HepG2 (cell line): ENCODE measurements around the gene MCM3AP. TPM values are rescaled to one million over a fixed set of nuclear protein-coding genes. Genes with fewer than 3 reads are reported as not detected.

Source experiments
- CC2D1A ChIP-seq: sonication (generic); formaldehyde crosslinking; IDR thresholded peaks from 2 replicates; pipeline ENCODE4 v1.8.1; 2023; ENCODE audit warnings: mild to moderate bottlenecking, missing genetic modification reagents
- FOXP1 ChIP-seq, 2 experiments: fragments of 450-650 bp in 1 of 2; IDR thresholded peaks; 2 replicates each; pipeline ENCODE4 v1.6.1; 2017 to 2018; ENCODE audit warnings: antibody characterized with exemption in 1 of 2
- HDAC2 ChIP-seq: sonication (generic); formaldehyde crosslinking; IDR thresholded peaks from 2 replicates; pipeline ENCODE4 v1.4.0; 2020; ENCODE audit warnings: missing genetic modification reagents
- HMGA1 ChIP-seq: sonication (generic); formaldehyde crosslinking; conservative IDR thresholded peaks from 2 replicates; pipeline ENCODE4 v1.4.0; 2020; ENCODE audit warnings: missing genetic modification reagents
- PLSCR1 ChIP-seq: sonication (generic); formaldehyde crosslinking; IDR thresholded peaks from 2 replicates; pipeline ENCODE4 v1.5.0; 2020; ENCODE audit warnings: missing genetic modification reagents, mild to moderate bottlenecking, borderline replicate concordance
- POLR2G ChIP-seq: fragments of 200-400 bp; formaldehyde crosslinking; IDR thresholded peaks from 2 replicates; pipeline ENCODE4 v1.6.1; 2018; ENCODE audit warnings: mild to moderate bottlenecking, low read depth, low read length, moderate library complexity
- REPIN1 ChIP-seq: sonication (generic); formaldehyde crosslinking; IDR thresholded peaks from 2 replicates; pipeline ENCODE4 v1.8.0; 2022; ENCODE audit warnings: missing genetic modification reagents, low read depth, mild to moderate bottlenecking, borderline replicate concordance
- SYNCRIP ChIP-seq: fragments of 200-400 bp; formaldehyde crosslinking; IDR thresholded peaks from 2 replicates; pipeline ENCODE4 v1.6.1; 2018; ENCODE audit warnings: mild to moderate bottlenecking, low read depth, low read length; ENCODE audit not compliant: insufficient read depth
- ZGPAT ChIP-seq: IDR thresholded peaks from 2 replicates; pipeline ENCODE4 v1.6.1; 2016; ENCODE audit warnings: mild to moderate bottlenecking
- ZKSCAN8 ChIP-seq: IDR thresholded peaks from 2 replicates; pipeline ENCODE4 v1.6.1; 2016; ENCODE audit warnings: borderline replicate concordance, missing genetic modification reagents, missing compliant biosample characterization
- ZMAT3 ChIP-seq: sonication (generic); formaldehyde crosslinking; conservative IDR thresholded peaks from 2 replicates; pipeline ENCODE4 v1.7.0; 2021; ENCODE audit warnings: missing genetic modification reagents
- ZNF280D ChIP-seq: sonication (generic); formaldehyde crosslinking; IDR thresholded peaks from 2 replicates; pipeline ENCODE4 v1.5.1; 2020; ENCODE audit warnings: mild to moderate bottlenecking, missing genetic modification reagents
- ZNF281 ChIP-seq: sonication (generic); formaldehyde crosslinking; IDR thresholded peaks from 2 replicates; pipeline ENCODE4 v1.4.0; 2020; ENCODE audit warnings: missing genetic modification reagents, borderline replicate concordance
- ZNF451 ChIP-seq: sonication (generic); formaldehyde crosslinking; IDR thresholded peaks from 2 replicates; pipeline ENCODE4 v1.5.0; 2020; ENCODE audit warnings: mild to moderate bottlenecking, missing genetic modification reagents
- ZNF670 ChIP-seq: sonication (generic); formaldehyde crosslinking; IDR thresholded peaks from 2 replicates; pipeline ENCODE4 v1.8.0; 2022; ENCODE audit warnings: mild to moderate bottlenecking, missing genetic modification reagents, borderline replicate concordance
- ZNF75D ChIP-seq: sonication (generic); formaldehyde crosslinking; IDR thresholded peaks from 2 replicates; pipeline ENCODE4 v1.8.1; 2023; ENCODE audit warnings: missing genetic modification reagents, mild to moderate bottlenecking, borderline replicate concordance
- ZNF772 ChIP-seq: sonication (generic); formaldehyde crosslinking; IDR thresholded peaks from 2 replicates; pipeline ENCODE4 v1.5.0; 2020; ENCODE audit warnings: mild to moderate bottlenecking, missing genetic modification reagents
- ZSCAN21 ChIP-seq: sonication (generic); formaldehyde crosslinking; IDR thresholded peaks from 2 replicates; pipeline ENCODE4 v1.8.0; 2022; ENCODE audit warnings: mild to moderate bottlenecking, missing genetic modification reagents, moderate library complexity, borderline replicate concordance
- polyA plus RNA-seq, 8 experiments: library from polyadenylated mRNA; depleted of rRNA in 3 of 8; stranded (reverse) in 7 of 8; unstranded in 1 of 8; fragments of >200 nt; fragmentation: Illumina TruSeq in 4 of 8; extraction: Trizol in 4 of 8; gene quantifications; 2 replicates each; pipeline versions ENCODE4 v1.2.1 to v1.2.3, GENCODE V29; 2011 to 2016; ENCODE audit warnings: low read depth in 4 of 8, missing spikeins in 1 of 8, mixed read lengths in 1 of 8; ENCODE audit not compliant: insufficient read depth in 1 of 8
- total RNA-seq, 5 experiments: library from RNA; depleted of rRNA; stranded (reverse); fragments of >200 nt; fragmentation: Illumina TruSeq; extraction: Trizol; gene quantifications; 2 replicates each; pipeline ENCODE4 v1.2.3, GENCODE V29; 2016; ENCODE audit warnings: low read depth in 1 of 5

MCM3AP gene
- total and polyA plus RNA-seq, 2 of the 13 experiments (the other 11 are each of a cell fraction or from before 2014, with no cell fraction given), result 27.0 to 54.7 TPM

GRCh38 chr21:46323710-46324389 lies 38.4 kb upstream of the MCM3AP start, which contains the start of the genes C21orf58 and PCNT (continued):
- no peak for TF ChIP-seq SYNCRIP
- peak; percentile 47; the same call in 1 of the 2 replicates for TF ChIP-seq ZSCAN21 (CRISPR knock-in tag)
- TF ChIP-seq ZNF281 (CRISPR knock-in tag), result no peak
- TF ChIP-seq HMGA1 (CRISPR knock-in tag), result no peak
- TF ChIP-seq CC2D1A (CRISPR knock-in tag), result 0 out of 2 replicates have a peak, but pooled peaks have one; percentile 39
- peak; percentile 43; the same call in 1 of the 2 replicates for TF ChIP-seq HDAC2
- 0 out of 2 replicates have a peak, but pooled peaks have one; percentile 35 for TF ChIP-seq ZMAT3 (CRISPR knock-in tag)
- no peak for TF ChIP-seq PLSCR1 (CRISPR knock-in tag)
- TF ChIP-seq POLR2G, result peak; percentile 89
- no peak for TF ChIP-seq ZNF75D (CRISPR knock-in tag)
- TF ChIP-seq ZNF670 (CRISPR knock-in tag), result no peak; the same call in 1 of the 2 replicates
- no peak; the same call in none of the 2 replicates for TF ChIP-seq REPIN1
- TF ChIP-seq ZNF451, result 0 out of 2 replicates have a peak, but pooled peaks have one; percentile 55
- TF ChIP-seq ZKSCAN8, result no peak
- no peak; the same call in 1 of the 2 replicates for TF ChIP-seq ZNF772 (CRISPR knock-in tag)
- no peak for TF ChIP-seq FOXP1 (IDR thresholded peaks at IDR 0.05)
- TF ChIP-seq FOXP1 (CRISPR knock-in tag; IDR thresholded peaks at IDR 0.05), result no peak
- TF ChIP-seq ZNF280D (CRISPR knock-in tag), result no peak
- TF ChIP-seq ZGPAT (CRISPR knock-in tag), result no peak
